Midbrain (tissue), 1 donor: ENCODE results near the gene CRABP1.
"Not testable (repeated sequence)": the region's sequence is repeated elsewhere in the genome, so short reads cannot be mapped to it uniquely, and the experiment has no call there.

ENCODE experiments used
- DNase-seq: peaks from one replicate; lab custom pipeline; 2025; lab: John Stamatoyannopoulos, UW

Gene CRABP1

GRCh38 chr15:78374436-78375393 lies 34.6 kb downstream of the CRABP1 start:
- DNase-seq: no peak

GRCh38 chr15:78380143-78380542 lies 40.0 kb downstream of the CRABP1 start:
- not testable (repeated sequence) for DNase-seq

- DNase-seq: no peak
Observed at GRCh38 chr15:78382114-78382880, 42.1 kb downstream of the CRABP1 start.

GRCh38 chr15:78384651-78385050 lies 44.5 kb downstream of the CRABP1 start:
- DNase-seq: no peak

GRCh38 chr15:78387246-78388037 lies 47.3 kb downstream of the CRABP1 start:
- DNase-seq: no peak

GRCh38 chr15:78388865-78389264 lies 48.7 kb downstream of the CRABP1 start:
- DNase-seq: no peak

- no peak for DNase-seq
Observed at GRCh38 chr15:78389322-78389721, 49.2 kb downstream of the CRABP1 start.

GRCh38 chr15:78389738-78390137 lies 49.6 kb downstream of the CRABP1 start:
- no peak for DNase-seq

- no peak for DNase-seq
Observed at GRCh38 chr15:78390242-78390641, 50.1 kb downstream of the CRABP1 start.

- no peak for DNase-seq
Observed at GRCh38 chr15:78390826-78391225, 50.7 kb downstream of the CRABP1 start.

GRCh38 chr15:78391781-78392180 lies 51.6 kb downstream of the CRABP1 start:
- no peak for DNase-seq

GRCh38 chr15:78392430-78392829 lies 52.3 kb downstream of the CRABP1 start:
- DNase-seq: no peak

- DNase-seq: no peak
Observed at GRCh38 chr15:78393137-78393536, 53.0 kb downstream of the CRABP1 start.

GRCh38 chr15:78394026-78394425 lies 53.9 kb downstream of the CRABP1 start:
- DNase-seq: no peak

- DNase-seq: no peak
Observed at GRCh38 chr15:78394981-78395616, 54.9 kb downstream of the CRABP1 start.

- no peak for DNase-seq
Observed at GRCh38 chr15:78396186-78396814, 56.1 kb downstream of the CRABP1 start.

GRCh38 chr15:78396976-78397375 lies 56.8 kb downstream of the CRABP1 start:
- DNase-seq: peak; percentile 25

GRCh38 chr15:78397382-78397781 lies 57.2 kb downstream of the CRABP1 start:
- no peak for DNase-seq
